ENCODE results near the gene PNPLA7.

The PNPLA7 gene

GRCh38 chr9:137430723-137431415 lies 119.3 kb downstream of the PNPLA7 start:
- TF ChIP-seq, protein P1, sequence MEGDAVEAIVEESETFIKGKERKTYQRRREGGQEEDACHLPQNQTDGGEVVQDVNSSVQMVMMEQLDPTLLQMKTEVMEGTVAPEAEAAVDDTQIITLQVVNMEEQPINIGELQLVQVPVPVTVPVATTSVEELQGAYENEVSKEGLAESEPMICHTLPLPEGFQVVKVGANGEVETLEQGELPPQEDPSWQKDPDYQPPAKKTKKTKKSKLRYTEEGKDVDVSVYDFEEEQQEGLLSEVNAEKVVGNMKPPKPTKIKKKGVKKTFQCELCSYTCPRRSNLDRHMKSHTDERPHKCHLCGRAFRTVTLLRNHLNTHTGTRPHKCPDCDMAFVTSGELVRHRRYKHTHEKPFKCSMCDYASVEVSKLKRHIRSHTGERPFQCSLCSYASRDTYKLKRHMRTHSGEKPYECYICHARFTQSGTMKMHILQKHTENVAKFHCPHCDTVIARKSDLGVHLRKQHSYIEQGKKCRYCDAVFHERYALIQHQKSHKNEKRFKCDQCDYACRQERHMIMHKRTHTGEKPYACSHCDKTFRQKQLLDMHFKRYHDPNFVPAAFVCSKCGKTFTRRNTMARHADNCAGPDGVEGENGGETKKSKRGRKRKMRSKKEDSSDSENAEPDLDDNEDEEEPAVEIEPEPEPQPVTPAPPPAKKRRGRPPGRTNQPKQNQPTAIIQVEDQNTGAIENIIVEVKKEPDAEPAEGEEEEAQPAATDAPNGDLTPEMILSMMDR (IDR thresholded peaks at IDR 0.05; ENCODE audit: low read depth, low read length), result no peak
- H3K4me3 ChIP-seq (ENCODE audit: low read depth, low read length), result no peak overlapping the region

GRCh38 chr9:137429974-137430722 lies 120.1 kb downstream of the PNPLA7 start:
- TF ChIP-seq, protein P1 (IDR thresholded peaks at IDR 0.05; ENCODE audit: low read depth, low read length), result no peak
- H3K4me3 ChIP-seq (ENCODE audit: low read depth, low read length), result no peak overlapping the region

DNA sequence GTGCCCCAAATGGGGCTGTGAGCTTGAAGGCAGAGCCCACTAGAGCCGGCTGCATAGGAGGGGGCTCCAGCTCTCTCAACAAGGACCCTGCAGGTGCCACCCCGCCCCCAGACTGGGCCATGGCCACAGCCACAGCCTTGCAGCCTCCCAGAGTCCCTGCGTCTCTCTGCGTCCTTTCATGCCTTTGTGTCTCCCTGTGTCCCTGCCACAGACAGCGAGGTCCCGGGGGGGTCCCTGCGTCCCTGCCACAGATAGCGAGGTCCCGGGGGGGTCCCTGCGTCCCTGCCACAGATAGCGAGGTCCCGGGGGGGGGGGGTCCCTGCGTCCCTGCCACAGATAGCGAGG lies 120.7 kb downstream of the PNPLA7 start:
- no peak overlapping the region for H3K4me3 ChIP-seq (ENCODE audit: low read depth, low read length)
- TF ChIP-seq, protein P1 (IDR thresholded peaks at IDR 0.05; ENCODE audit: low read depth, low read length), result no peak

GRCh38 chr9:137428841-137429545 lies 121.2 kb downstream of the PNPLA7 start:
- TF ChIP-seq, protein P1 (IDR thresholded peaks at IDR 0.05; ENCODE audit: low read depth, low read length), result no peak
- no peak overlapping the region for H3K4me3 ChIP-seq (ENCODE audit: low read depth, low read length)

GRCh38 chr9:137428311-137428630 lies 121.9 kb downstream of the PNPLA7 start:
- H3K4me3 ChIP-seq (ENCODE audit: low read depth, low read length), result no peak overlapping the region
- TF ChIP-seq, protein P1 (IDR thresholded peaks at IDR 0.05; ENCODE audit: low read depth, low read length), result no peak

DNA sequence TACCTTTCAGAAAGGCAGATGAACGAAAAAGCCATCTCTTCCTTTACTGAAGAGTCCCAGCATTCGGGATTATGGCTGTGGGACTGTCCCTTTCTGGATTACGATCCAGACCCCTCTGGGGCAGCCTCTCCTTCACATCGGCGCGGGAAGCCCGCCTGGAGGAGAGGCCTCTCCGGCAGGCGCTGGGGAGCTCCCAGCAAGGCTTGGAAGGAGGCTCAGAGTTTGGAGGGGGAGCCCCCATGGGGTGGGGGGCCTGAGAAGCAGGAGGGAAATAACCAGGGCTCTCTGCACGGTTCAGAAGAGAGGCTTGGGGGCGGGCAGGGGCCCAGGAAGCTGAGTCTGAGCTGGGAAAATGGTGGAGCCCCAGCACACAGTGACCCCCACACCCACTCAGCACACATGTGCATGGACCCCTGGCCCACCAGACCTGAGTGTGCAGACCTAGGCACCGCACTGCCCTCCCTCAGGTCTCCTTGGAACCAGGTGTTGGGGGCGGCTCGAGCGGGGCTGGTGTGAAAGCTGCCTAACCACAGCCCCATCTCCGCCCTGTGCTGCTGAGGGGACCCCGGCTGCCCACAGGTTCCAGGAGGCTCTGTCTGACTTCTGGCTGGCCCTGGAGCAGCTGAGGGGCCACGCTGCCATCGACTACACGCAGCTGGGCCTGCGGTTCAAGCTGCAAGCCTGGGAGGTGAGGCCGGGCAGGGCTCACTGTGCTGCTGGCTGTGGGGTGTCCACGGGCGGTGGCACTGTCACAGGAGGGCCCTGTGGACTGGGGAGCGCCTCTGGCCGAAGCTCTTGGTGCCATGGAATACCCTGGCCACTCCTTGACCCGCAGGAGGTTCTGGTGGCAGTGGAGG lies 122.5 kb downstream of the PNPLA7 start:
- TF ChIP-seq, protein P1 (IDR thresholded peaks at IDR 0.05; ENCODE audit: low read depth, low read length), result no peak
- no peak overlapping the region for H3K4me3 ChIP-seq (ENCODE audit: low read depth, low read length)
